LNCaP clone FGC (cell line): ENCODE results near the gene GOLGA6L9.
"Not testable (repeated sequence)": the region's sequence is repeated elsewhere in the genome, so short reads cannot be mapped to it uniquely, and the experiment has no call there.

Source experiments
- DNase-seq: peaks from one replicate; pipeline ENCODE4 v3.0.0-alpha.2; 2011; ENCODE audit warnings: low read depth
- H3K4me3 ChIP-seq: 2 replicates; pipeline ENCODE4 v1.5.1; 2011; ENCODE audit warnings: mild to moderate bottlenecking, low read depth, low read length, control low read depth
- TF ChIP-seq, protein P1 (sequence below): IDR thresholded peaks from 2 replicates; pipeline ENCODE4 v1.5.1; 2012; ENCODE audit warnings: mild to moderate bottlenecking; ENCODE audit not compliant: control insufficient read depth, insufficient read depth; ENCODE audit errors: extremely low read depth

Gene GOLGA6L9, protein sequence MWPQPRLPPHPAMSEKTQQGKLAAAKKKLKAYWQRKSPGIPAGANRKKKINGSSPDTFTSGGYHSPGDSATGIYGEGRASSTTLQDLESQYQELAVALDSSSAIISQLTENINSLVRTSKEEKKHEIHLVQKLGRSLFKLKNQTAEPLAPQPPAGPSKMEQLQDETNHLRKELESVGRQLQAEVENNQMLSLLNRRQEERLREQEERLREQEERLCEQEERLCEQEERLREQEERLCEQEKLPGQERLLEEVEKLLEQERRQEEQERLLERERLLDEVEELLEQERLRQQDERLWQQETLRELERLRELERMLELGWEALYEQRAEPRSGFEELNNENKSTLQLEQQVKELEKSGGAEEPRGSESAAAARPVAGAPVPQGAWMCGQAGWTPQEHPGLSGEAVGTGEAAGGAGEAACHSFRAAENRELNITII

GRCh38 chr15:82429693-82430092 lies at the start of gene GOLGA6L9:
Gene GOLGA6L9 (plus strand): TSS chr15:82429816. CDS start chr15:82430080, 264 bp downstream.
- not testable (repeated sequence) for H3K4me3 ChIP-seq, DNase-seq

DNA sequence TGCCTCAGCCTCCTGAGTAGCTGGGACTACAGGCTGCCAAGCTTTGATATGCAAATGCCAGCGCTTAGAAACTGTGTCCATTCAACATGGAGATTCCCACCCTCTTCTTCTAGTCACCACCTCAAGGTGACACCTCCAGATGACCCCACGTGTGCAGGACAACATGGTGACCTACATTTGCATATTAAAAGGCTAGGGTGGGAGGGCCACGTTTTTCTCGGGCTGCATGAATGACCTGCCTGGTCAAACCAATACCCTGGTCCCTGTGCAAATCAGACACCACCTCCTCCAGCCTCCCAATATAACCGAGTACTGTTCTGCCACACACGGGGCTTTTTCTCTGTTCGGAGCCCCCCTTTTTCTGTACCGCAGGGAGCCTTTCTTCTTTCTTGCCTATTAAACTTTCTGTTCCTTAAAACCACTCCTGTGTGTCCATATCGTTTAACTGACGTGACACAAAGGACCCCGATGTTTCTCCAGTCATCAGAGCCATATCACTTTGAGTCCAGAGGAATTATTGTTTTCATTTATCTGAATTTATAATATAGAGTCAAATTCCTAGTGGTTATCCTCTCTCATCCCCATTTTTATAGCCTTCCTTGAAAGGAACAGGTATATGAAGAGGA lies 48.2 kb upstream of the GOLGA6L9 start:
- not testable (repeated sequence) for H3K4me3 ChIP-seq, DNase-seq

- DNase-seq, H3K4me3 ChIP-seq: not testable (repeated sequence)
These were observed 42.4 kb upstream of the GOLGA6L9 start for GRCh38 chr15:82387209-82387608.

DNA sequence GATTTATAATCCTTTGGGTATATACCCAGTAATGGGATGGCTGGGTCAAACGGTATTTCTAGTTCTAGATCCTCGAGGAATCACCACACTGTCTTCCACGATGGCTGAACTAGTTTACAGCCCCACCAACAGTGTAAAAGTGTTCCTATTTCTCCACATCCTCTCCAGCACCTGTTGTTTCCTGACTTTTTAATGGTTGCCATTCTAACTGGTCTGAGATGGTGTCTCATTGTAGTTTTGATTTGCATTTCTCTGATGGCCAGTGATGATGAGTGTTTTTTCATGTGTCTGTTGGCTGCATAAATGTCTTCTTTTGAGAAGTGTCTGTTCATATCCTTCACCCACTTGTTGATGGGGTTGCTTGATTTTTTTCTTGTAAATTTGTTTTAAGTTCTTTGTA lies 39.5 kb upstream of the GOLGA6L9 start:
- H3K4me3 ChIP-seq, DNase-seq: not testable (repeated sequence)

GRCh38 chr15:82392077-82392476 lies 37.5 kb upstream of the GOLGA6L9 start:
- not testable (repeated sequence) for DNase-seq, H3K4me3 ChIP-seq

DNA sequence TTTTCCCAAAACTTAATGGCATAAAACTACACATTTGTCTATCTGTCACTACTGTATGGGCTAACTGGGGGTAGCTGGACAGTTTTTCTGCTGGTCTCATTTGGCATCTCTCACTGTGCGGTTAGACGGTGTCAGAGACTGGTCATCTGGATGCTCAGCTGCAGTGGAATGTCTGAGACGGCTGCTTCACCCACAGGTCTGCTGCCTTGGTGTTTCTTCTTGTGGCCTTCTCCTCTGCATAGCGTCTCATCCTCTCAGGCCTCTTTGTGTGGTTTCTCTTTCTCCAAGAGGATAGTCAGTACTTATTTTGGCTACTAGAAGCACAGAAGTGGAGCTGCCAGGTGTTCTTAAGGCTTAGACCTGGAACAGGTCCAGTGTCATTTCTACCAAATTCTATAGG lies 35.9 kb upstream of the GOLGA6L9 start:
- no peak overlapping the region for H3K4me3 ChIP-seq
- TF ChIP-seq, protein P1, sequence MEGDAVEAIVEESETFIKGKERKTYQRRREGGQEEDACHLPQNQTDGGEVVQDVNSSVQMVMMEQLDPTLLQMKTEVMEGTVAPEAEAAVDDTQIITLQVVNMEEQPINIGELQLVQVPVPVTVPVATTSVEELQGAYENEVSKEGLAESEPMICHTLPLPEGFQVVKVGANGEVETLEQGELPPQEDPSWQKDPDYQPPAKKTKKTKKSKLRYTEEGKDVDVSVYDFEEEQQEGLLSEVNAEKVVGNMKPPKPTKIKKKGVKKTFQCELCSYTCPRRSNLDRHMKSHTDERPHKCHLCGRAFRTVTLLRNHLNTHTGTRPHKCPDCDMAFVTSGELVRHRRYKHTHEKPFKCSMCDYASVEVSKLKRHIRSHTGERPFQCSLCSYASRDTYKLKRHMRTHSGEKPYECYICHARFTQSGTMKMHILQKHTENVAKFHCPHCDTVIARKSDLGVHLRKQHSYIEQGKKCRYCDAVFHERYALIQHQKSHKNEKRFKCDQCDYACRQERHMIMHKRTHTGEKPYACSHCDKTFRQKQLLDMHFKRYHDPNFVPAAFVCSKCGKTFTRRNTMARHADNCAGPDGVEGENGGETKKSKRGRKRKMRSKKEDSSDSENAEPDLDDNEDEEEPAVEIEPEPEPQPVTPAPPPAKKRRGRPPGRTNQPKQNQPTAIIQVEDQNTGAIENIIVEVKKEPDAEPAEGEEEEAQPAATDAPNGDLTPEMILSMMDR: no peak
- DNase-seq: no peak

GRCh38 chr15:82395788-82396187 lies 33.8 kb upstream of the GOLGA6L9 start:
- not testable (repeated sequence) for H3K4me3 ChIP-seq, DNase-seq

GRCh38 chr15:82397817-82398216 lies 31.8 kb upstream of the GOLGA6L9 start:
- DNase-seq: no peak
- TF ChIP-seq, protein P1: no peak
- no peak overlapping the region for H3K4me3 ChIP-seq

- DNase-seq: no peak
- no peak overlapping the region for H3K4me3 ChIP-seq
- TF ChIP-seq, protein P1: no peak
These were observed 30.8 kb upstream of the GOLGA6L9 start for GRCh38 chr15:82398785-82399184.

GRCh38 chr15:82399366-82400103 lies 30.1 kb upstream of the GOLGA6L9 start:
- H3K4me3 ChIP-seq, DNase-seq: not testable (repeated sequence)

DNA sequence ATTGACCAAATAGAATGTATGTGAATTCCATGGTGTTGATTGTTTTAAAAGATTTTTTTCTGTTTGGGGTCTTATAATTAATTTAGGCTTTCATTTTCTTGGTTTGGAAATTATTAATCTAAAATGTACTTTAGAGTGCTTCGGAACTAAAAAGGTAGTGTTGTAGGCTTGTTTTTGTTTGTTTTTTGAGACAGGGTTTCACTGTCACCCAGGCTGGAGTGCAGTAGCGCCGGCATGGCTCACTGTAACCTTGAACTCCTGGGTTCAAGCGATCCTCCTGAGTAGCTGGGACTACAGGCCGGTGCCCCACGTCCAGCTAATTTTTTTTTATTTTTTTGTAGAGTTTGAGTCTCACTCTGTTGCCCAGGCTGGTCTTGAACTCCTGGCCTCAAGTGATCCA lies 27.7 kb upstream of the GOLGA6L9 start:
- not testable (repeated sequence) for H3K4me3 ChIP-seq, DNase-seq

- not testable (repeated sequence) for H3K4me3 ChIP-seq, DNase-seq
These were observed 27.3 kb upstream of the GOLGA6L9 start for GRCh38 chr15:82402341-82402740.

DNA sequence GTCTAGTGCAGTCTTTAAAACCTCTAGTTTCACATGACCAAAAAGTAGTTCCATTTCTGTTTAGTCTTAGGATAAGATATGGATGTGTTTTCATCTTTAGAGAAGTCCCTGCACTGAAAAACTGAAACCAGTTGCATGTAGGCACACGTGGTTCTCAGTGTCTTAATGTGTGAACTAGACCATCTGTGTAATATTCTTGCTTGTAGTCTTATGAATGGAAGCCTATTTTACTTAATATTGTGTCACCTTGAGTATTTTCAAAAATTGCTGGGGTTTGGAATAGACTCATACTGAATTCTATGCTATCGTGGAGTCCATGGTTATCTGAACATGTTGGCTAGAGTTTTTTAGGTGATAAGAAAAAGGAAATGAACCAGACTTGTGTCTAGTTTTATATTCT lies 23.4 kb upstream of the GOLGA6L9 start:
- not testable (repeated sequence) for DNase-seq, H3K4me3 ChIP-seq

- H3K4me3 ChIP-seq, DNase-seq: not testable (repeated sequence)
These were observed 19.3 kb upstream of the GOLGA6L9 start for GRCh38 chr15:82410306-82410705.

DNA sequence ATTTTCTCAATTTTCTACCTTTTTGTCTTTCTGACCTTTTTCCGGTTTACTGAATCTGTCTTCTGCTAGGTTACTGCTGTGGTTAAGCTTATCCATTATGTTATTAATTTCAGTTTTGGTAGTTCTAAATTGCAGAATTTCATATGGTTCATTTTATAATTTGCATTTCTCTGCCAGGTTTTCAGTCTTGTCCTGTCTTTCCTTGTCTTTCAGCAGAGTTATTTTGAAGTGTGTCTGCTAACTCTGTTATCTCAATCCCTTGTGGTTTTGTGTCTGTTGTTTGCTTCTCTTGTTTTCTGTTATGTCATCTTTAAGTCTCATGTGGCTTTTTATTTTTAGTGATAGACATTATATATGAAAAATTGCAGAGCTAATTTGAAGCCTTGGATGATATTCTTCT lies 18.0 kb upstream of the GOLGA6L9 start:
- DNase-seq, H3K4me3 ChIP-seq: not testable (repeated sequence)
